Measurements from ENCODE around the gene NEUROG2. TPM values are rescaled to one million over a fixed set of nuclear protein-coding genes. Genes with fewer than 3 reads are reported as not detected.

NEUROG2 gene
- total RNA-seq, 1 donor from 2014 or later = not detected

- DNase-seq (ENCODE audit: extremely low spot score, unreplicated experiment) = no peak
- Mint-ChIP-seq H3K4me1 (ENCODE audit: unreplicated experiment) (peaks cover 22% of the 10 kb centered on the region), H3K4me3 (ENCODE audit: unreplicated experiment) (no peak overlapping the region), H3K9me3 (ENCODE audit: unreplicated experiment) (no peaks in the 10 kb centered on the region), H3K27me3 (ENCODE audit: unreplicated experiment) (peaks cover 95% of the 10 kb centered on the region), H3K27ac (ENCODE audit: unreplicated experiment) (no peak overlapping the region), H3K36me3 (ENCODE audit: unreplicated experiment) (peaks cover 8% of the 10 kb centered on the region)
- no peak for TF ChIP-seq CTCF (IDR thresholded peaks at IDR 0.05)
Measured at GRCh38 chr4:112521123-112522023, 5.4 kb upstream of the NEUROG2 start.

DNA sequence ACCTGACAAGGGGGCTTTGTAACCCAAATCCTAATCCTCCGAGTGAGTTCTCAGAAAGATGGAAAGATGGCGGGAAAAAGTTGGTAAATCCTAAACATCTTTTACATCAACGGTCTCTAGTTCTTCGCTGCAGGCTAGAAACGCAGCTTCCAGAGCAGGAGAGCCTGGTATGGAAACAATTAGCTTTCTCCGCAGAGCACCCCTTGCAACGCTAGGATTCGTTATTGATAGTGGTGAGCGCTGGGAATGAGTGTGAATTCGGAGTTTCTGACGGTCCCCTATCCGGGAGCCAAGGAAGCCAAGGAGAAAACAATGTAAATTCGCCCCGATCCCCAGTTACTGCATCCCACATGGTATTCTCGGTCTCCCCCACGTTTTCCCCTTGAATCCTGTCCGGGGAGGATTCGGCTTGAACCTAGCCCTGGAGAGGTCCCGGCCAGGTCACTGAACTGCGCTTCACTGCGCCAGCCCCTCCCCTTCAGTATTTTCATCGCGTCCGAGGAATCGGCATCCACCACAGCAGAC is 4.7 kb upstream of the NEUROG2 start:
- peaks cover 95% of the 10 kb centered on the region for H3K27me3 Mint-ChIP-seq (ENCODE audit: unreplicated experiment)
- no peak for TF ChIP-seq CTCF (IDR thresholded peaks at IDR 0.05)
- no peak for DNase-seq (ENCODE audit: extremely low spot score, unreplicated experiment)
- peaks cover 27% of the 10 kb centered on the region for H3K4me1 Mint-ChIP-seq (ENCODE audit: unreplicated experiment)
- no peak overlapping the region for H3K4me3 Mint-ChIP-seq (ENCODE audit: unreplicated experiment)
- peaks cover 8% of the 10 kb centered on the region for H3K36me3 Mint-ChIP-seq (ENCODE audit: unreplicated experiment)
- no peak overlapping the region for H3K27ac Mint-ChIP-seq (ENCODE audit: unreplicated experiment)
- no peaks in the 10 kb centered on the region for H3K9me3 Mint-ChIP-seq (ENCODE audit: unreplicated experiment)

DNA sequence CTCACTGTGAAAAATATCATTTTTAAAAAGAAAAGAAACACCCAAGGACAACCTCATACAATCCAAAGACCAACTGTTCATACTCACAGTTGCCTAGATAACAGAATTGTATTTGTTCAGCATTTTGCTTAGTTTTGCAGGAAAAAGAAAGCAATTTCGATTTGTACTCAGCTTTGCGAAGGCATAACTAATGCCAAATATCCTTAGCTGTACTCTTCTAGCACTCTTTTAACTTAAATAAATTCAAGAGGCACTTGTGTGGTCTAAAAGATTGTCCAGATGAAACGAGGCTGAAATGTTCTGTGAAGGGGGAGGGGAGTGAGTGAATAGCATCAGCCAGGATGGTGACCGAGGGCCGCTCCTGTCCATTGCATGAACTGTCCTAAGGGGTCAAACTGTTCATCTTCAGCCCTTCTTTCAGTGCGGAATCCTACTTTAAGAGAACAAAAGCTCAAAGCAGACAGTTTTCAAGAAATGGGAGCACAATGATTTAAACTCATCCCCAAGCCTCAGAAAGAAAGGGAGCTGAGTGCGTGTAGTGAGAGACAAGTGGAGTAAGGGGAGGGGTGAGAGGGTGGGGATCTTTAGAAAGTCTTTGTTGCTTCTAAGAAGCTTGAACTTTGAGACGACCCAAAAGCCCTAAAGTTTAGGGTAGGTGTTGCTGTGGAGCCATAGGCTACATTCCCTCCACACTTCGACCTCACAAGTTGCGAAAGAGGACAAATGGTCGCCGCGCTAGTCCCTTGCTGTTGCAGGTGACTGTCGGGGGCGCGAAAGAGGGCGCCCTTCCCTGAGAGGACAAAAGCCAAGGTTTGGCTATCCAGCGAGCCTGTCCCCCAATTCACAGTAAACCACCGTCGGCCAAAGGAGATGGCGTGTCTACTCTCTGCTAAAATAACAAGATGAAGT is 4.0 kb upstream of the NEUROG2 start:
- Mint-ChIP-seq H3K9me3 (ENCODE audit: unreplicated experiment) (no peaks in the 10 kb centered on the region), H3K4me3 (ENCODE audit: unreplicated experiment) (no peak overlapping the region), H3K27ac (ENCODE audit: unreplicated experiment) (no peak overlapping the region), H3K4me1 (ENCODE audit: unreplicated experiment) (peaks cover 31% of the 10 kb centered on the region), H3K36me3 (ENCODE audit: unreplicated experiment) (peaks cover 8% of the 10 kb centered on the region), H3K27me3 (ENCODE audit: unreplicated experiment) (peaks cover 94% of the 10 kb centered on the region)
- no peak for DNase-seq (ENCODE audit: extremely low spot score, unreplicated experiment)
- TF ChIP-seq CTCF (IDR thresholded peaks at IDR 0.05) = no peak

- Mint-ChIP-seq H3K4me1 (ENCODE audit: unreplicated experiment) (peaks cover 36% of the 10 kb centered on the region), H3K27me3 (ENCODE audit: unreplicated experiment) (peaks cover 94% of the 10 kb centered on the region), H3K9me3 (ENCODE audit: unreplicated experiment) (no peaks in the 10 kb centered on the region), H3K4me3 (ENCODE audit: unreplicated experiment) (no peak overlapping the region), H3K27ac (ENCODE audit: unreplicated experiment) (no peak overlapping the region), H3K36me3 (ENCODE audit: unreplicated experiment) (peaks cover 8% of the 10 kb centered on the region)
- DNase-seq (ENCODE audit: extremely low spot score, unreplicated experiment) = no peak
- no peak for TF ChIP-seq CTCF (IDR thresholded peaks at IDR 0.05)
Measured at GRCh38 chr4:112518675-112519074, 2.7 kb upstream of the NEUROG2 start.

All from osteocyte (in vitro differentiated cells).